Astrocyte of the hippocampus (primary cell): Measurements from ENCODE around the gene LHX5.

ENCODE experiments used
- DNase-seq: peaks from one replicate; pipeline ENCODE4 v3.0.0; 2011; ENCODE audit warnings: low read depth, low spot score

The LHX5 gene

DNA sequence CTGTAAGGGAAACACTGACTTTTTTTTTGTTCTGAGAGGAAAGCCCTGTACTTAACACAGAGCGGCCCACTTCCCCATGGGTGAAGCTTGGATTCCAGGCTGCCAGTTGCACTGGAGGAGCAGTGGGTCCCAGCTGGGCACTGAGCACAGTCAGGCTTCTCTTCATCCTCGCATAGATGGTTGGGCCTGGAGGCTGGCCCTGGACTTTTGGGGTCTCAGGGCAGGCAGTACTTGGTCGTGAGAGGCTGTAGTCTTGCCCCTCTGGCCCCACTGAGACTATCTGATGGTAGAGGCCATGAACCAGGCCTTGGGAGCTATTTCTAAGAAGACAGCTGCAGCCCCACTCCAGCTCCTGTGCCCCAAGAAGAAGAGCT is 6.2 kb upstream of the LHX5 start:
- DNase-seq = no peak

DNA sequence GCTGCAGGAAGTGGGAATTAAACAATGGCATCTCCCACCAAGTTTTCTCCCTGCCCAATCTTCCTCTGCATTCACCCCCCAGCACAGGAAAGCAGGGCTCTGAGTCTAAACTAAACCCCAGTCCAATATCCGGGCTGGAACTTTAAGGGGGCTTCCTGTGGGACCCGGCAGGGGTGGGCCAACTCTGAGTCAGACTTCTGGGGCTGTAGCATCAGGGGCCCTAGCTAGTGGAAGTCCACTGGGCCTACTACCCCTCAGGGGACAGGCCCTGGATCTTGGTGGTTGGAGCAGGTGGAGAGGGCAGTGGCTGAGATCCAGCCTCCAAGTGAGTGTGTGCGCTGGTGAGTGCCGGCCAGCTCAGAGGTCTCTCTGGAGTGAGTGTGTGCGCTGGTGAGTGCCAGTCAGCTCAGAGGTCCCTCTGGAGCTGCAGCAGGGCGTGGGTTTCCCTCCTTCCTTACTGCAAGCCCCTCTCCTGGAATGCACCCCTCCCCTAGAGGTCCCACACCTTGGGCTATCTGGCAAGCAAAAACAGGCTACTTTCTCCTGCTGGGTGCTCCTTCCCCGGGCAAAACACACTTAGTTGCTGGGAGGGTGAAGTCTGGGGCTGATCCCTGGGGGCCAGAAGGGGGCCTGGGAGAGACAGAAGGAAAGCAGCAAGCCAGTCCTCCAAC is 5.6 kb upstream of the LHX5 start:
- no peak for DNase-seq

GRCh38 chr12:113476176-113476986 is 4.7 kb upstream of the LHX5 start:
- no peak for DNase-seq

GRCh38 chr12:113475451-113476175 is 3.9 kb upstream of the LHX5 start:
- DNase-seq = no peak

DNA sequence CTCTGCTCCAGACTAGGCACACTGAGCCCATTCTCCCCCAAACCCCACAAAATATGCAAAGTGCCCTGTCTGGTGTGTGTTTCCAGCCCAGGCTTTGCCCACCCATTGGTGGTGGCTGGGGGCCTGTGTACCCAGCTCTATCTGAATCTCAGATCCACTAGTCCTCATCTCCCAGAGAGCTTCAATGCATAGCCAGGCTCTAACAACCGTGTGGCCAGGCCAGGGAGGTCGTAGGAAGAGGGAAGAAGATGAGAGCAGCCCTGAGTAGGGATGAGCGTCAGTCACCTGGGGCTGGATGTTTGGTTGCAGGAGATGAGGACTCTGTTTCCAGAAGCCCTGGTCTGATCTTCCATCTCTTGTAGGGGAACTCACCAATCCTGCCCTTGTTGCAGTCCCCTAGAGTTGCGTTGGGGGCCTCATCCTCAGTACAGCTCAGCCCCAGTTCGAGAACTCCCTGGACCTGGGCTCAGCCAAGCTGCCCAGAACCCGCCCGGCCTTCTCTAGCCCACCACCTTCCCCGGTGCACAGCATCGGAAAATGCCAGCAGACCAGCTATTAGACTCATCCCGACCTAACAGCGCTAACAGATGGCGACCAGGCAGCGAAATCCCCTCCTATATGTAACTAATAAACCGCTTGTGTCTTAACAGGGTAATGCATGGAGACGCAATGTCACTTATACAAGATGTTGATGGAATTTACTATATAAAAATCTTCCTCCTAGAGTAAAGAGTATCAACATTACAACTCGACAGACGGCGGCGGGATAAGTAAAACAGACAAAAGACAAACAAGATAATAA is 3.2 kb upstream of the LHX5 start:
- no peak for DNase-seq

DNA sequence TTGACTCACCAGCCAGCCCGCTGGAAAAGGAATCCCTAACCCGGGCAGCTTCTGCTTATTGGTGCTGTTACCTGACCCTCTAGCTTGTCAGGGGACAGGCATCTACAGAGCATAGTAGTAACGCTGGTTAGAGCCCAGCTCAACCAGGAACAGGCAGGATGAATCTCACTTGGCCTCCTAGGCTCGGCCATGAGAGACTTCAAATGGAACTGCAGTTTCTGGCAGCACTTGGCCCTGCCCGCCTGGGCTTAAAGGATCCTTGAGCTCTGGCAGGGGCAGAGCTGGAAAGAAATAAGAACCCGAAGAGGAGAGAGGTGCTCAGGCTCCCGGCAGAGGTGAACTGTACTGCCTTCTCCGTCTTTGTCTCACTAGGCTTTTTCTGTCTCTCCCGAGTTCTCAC is 2.3 kb upstream of the LHX5 start:
- DNase-seq = no peak

- DNase-seq = no peak
Observed at GRCh38 chr12:113473400-113473799, 1.7 kb upstream of the LHX5 start.

GRCh38 chr12:113472191-113473121 is 785 bp upstream of the LHX5 start:
- no peak for DNase-seq

DNA sequence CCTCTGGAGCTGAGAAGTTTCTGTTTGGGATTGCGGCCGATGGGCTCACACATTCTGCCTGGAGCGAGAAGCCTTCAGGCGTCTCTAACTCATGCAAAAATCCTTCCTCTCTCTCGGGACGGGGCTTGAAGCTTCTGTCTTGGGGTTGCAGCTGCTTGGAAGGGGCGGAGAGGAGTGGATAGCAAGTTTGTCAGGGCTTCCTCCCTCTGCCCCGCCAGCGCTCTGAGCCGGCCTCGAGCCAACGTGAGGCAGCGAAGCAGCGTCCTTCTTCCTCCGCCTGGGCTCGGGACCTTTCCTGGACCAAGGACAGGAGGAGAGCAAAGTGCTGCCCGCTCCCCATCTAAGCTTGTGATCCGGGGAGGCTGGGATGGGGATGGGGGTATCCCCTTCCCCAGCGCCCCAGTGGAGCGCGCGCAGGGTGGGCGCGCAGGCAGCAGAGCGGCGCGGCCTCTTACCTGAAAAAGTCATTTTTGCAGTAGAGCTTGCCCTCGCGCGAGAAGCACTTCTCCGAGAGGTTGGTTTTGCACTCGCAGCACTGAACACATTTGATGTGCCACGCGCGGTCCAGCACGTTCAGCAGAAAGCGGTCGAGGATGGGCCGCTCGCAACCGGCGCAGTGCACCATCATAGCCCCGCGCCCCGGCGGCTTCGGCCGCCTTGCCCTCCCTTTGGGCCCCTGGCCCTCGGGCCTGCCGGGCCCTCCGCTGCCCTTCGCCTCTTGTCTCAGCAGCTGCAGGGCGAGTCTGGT is 626 bp downstream of the LHX5 start:
- DNase-seq = no peak

DNA sequence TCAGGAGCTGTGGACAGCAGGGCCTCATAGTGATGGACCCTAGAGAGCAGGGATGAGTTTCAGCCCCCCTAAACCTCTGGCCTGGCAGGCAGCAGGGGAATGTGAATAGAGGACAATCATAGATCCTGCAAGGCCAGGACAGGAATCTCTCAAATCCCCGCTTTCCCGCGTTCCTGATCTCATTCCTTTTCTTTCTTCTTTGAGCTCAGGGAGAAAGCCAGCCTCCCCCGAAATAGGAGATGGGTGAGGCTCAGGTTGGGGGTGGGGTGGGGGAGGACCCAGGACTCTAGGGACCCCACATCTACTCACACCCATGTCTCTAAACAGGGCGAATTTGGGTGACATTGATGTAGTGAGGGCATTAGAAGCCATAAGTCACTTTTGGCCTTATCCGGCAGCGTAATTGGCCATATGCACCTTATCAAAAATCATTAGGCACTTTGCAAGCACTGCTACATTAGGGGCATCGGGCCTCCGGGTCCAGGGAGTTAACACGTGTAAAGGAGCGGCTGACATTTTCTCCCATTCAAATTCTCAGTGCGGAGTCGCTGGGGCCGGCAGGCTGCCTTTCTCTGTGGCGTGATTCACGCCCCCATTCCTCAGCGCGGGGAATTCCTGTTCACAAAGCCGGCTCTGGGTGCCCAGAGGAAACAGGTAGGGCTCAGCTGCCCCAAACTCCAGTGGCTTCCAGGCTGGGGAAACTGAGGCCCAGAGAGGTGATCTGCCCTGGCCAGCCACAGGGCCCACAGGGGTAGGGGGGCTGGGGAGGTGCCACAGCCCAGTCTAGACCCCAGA is 1.5 kb downstream of the LHX5 start:
- no peak for DNase-seq

DNA sequence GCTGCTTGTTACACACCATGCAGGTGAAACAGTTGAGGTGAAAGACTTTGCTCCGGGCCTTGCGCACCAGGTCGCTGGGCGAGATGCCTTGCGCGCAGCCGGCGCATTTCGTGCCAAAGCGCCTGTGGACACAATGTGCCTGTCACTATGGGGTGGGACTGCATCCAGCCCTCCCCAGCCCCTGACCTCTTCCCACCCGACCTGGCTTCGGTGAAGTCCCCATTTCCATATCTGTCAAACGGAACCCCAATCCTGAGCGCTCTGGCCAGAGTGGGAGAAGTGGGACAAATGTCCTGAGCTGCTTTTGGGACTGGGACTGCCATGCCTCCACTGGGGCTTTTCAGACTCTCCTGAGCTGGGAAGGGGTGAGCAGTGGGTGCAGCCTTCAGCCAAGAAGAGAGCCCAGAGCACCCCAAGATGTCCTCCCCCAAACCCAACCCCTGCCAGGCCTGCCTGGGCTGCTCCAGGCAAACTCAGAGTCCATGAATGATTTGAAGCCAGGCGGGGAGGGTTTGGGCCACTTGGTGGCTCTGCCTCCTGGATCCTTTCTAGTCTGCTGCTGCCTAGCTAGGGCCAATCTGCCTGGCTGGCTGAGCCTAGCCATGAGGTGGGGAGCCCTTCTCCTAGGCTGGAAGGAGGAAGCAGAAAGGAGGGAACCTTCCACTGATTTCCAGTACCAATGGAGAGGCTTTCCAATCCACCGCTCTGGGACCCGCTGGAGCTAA is 2.3 kb downstream of the LHX5 start:
- DNase-seq = no peak

DNA sequence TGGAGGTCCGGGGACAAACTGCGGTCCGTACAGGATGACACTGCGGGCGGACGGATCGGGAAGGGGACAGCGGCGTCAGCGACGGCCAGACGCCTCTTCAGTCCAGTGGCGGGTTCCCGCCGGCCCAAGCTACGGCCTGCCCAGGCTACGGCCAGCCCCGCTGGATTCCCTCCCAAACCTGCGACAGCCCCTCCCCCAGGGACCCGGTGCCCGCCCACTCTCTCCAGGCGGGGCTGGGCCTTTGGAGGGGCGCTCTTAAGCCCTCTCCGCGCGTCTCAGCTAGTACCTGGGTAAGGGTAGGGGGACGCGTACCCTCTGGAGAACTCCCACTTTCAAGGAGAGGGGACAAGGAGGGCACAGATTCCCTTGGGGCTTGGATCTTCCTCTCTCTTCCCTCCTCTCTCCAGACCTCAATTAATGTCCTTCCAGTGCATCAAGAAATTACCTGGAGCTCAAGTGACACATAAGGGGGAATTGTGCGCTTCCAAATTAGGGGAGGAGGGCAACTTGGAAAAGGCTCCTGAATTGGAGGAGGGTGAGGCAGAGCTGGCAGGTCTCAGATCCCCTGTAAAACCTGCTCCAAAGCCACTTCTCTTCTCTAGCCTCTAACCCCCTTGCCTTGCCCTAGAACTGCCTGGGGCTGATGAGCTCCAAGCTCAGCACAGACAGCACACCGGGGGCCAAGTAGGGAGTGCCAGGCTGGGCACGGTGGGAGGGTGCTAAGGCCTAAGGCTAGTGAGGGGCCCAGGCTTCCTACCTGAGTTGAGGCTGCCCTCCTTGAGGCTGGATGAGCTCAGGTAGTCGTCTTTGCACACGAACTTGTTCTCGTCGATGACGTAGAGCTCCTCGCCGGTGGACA is 3.1 kb downstream of the LHX5 start:
- DNase-seq = no peak

GRCh38 chr12:113467502-113468364 is 3.9 kb downstream of the LHX5 start:
- DNase-seq = no peak

GRCh38 chr12:113467142-113467501 is 4.5 kb downstream of the LHX5 start:
- DNase-seq = no peak

- DNase-seq = no peak
Observed at GRCh38 chr12:113466454-113467141, 5.1 kb downstream of the LHX5 start.

- no peak for DNase-seq
Observed at GRCh38 chr12:113465808-113466453, 5.7 kb downstream of the LHX5 start.
